Measurements from ENCODE around the gene SH2D1A. TPM values are rescaled to one million over a fixed set of nuclear protein-coding genes. Genes with fewer than 3 reads are reported as not detected.

The SH2D1A gene
- total RNA-seq, 1 experiment from 2014 or later, result not detected

- H3K9me3 Mint-ChIP-seq, result peaks cover 3 to 9% of the 10 kb centered on the region in 2 experiments; a peak in 3 of 5 replicates
- Histone ChIP-seq H2BK20ac (ENCODE audit: low read depth, low read length, poor library complexity, severe bottlenecking) (no peak overlapping the region), H2BK120ac (ENCODE audit: low read depth, low read length, poor library complexity, severe bottlenecking) (no peak overlapping the region), H3K56ac (ENCODE audit: insufficient read length, low read depth, low read length) (no peak overlapping the region), H4K91ac (ENCODE audit: insufficient read length, low read depth, low read length) (no peak overlapping the region), H3K23me2 (ENCODE audit: insufficient read length, low read depth, low read length, poor library complexity, severe bottlenecking) (no peaks in the 10 kb centered on the region), H3K27me3 (ENCODE audit: insufficient read depth, low read length) (no peaks in the 10 kb centered on the region), H4K8ac (replicated peaks; ENCODE audit: insufficient read length, low read depth, low read length) (no peak overlapping the region), H3K79me2 (ENCODE audit: insufficient read depth, low read length) (no peaks in the 10 kb centered on the region), H3K27ac (ENCODE audit: insufficient read length, low read depth, low read length) (no peak overlapping the region), H3K18ac (ENCODE audit: insufficient read length, low read depth, low read length) (no peak overlapping the region), H3K79me1 (ENCODE audit: insufficient read depth, low read depth, low read length, poor library complexity, severe bottlenecking) (no peaks in the 10 kb centered on the region), H2BK12ac (ENCODE audit: insufficient read length, low read depth, low read length) (no peak overlapping the region), H3K14ac (ENCODE audit: insufficient read depth, low read length) (no peak overlapping the region), H3T11ph (ENCODE audit: low read length) (no peak overlapping the region), H2AK5ac (ENCODE audit: insufficient read length, low read length) (no peak overlapping the region), H3K4ac (ENCODE audit: low read depth, low read length) (no peak overlapping the region), H2BK5ac (ENCODE audit: insufficient read length, low read length) (no peak overlapping the region), H2BK15ac (ENCODE audit: low read depth, low read length) (no peak overlapping the region), H3K4me1 (ENCODE audit: insufficient read depth, low read length) (no peaks in the 10 kb centered on the region), H3K9me3 (ENCODE audit: control insufficient read depth, low read depth, low read length) (peaks cover 5% of the 10 kb centered on the region), H4K5ac (ENCODE audit: insufficient read length, low read depth, low read length) (no peak overlapping the region), H4K20me1 (ENCODE audit: control insufficient read depth, insufficient read depth, insufficient read length) (no peaks in the 10 kb centered on the region), H2AFZ (ENCODE audit: low read length) (no peak overlapping the region), H3K4me2 (ENCODE audit: insufficient read depth, insufficient read length, low read length) (no peak overlapping the region), H3K9ac (ENCODE audit: extremely low read depth, insufficient read length, low read length) (no peak overlapping the region), H3K23ac (ENCODE audit: insufficient read length, low read depth, low read length) (no peak overlapping the region)
- no peak for TF ChIP-seq CTCF (conservative IDR thresholded peaks at IDR 0.05)
- no peak overlapping the region for H3K4me3 Mint-ChIP-seq
- H3K4me1 Mint-ChIP-seq, result no peaks in the 10 kb centered on the region
- no CpG with 5 or more reads among the region's 6 CpGs for WGBS (ENCODE audit: extremely low coverage, insufficient read length, low lambda C conversion rate)
- H3K27ac Mint-ChIP-seq, result no peak overlapping the region
- no peaks in the 10 kb centered on the region for H3K27me3 Mint-ChIP-seq (ENCODE audit: low read depth)
- peaks cover 0 to 5% (median 0%) of the 10 kb centered on the region in 3 experiments; a peak in 3 of 7 replicates for H3K36me3 Mint-ChIP-seq (ENCODE audit: insufficient read depth in 1 of 3, low read depth in 3 of 3)
- no peak for DNase-seq
Measured at GRCh38 chrX:124413244-124413643, 66.9 kb downstream of the SH2D1A start.

Measured in H9 (cell line).